Upper lobe of left lung (tissue), 6 donors: ENCODE measurements around the gene C2CD4D. TPM values are rescaled to one million over a fixed set of nuclear protein-coding genes. Genes with fewer than 3 reads are reported as not detected.
A peak's percentile ranks its signal among the peaks of the same experiment; 100 is the strongest.

ENCODE experiments used
- ATAC-seq, 2 donors: fragments of 200-7000 bp; cut with Tn5 transposase; one replicate each; pipeline ENCODE4 v1.9.1; 2022; ENCODE audit warnings: mild to moderate bottlenecking in 2 of 2, moderate library complexity in 2 of 2; ENCODE audit not compliant: low FRiP score in 2 of 2
- DNase-seq, 2 donors: peaks; one replicate each; pipeline ENCODE4 v3.0.0-alpha.2; 2019 to 2020
- H3K27ac ChIP-seq, 4 donors: fragments of 200-600 bp; sonication (generic); one replicate each; pipeline ENCODE4 v1.5.1; 2016 to 2019
- H3K27me3 ChIP-seq, 4 donors: fragments of 200-600 bp; sonication (generic); one replicate each; pipeline ENCODE4 v1.5.1; 2017 to 2019
- H3K36me3 ChIP-seq, 4 donors: fragments of 200-600 bp; sonication (generic); one replicate each; pipeline ENCODE4 v1.5.1; 2016 to 2019
- H3K4me1 ChIP-seq, 4 donors: fragments of 200-600 bp; sonication (generic); one replicate each; pipeline ENCODE4 v1.5.1; 2018 to 2019
- H3K4me3 ChIP-seq, 4 donors: fragments of 200-600 bp; sonication (generic); one replicate each; pipeline ENCODE4 v1.5.1; 2017 to 2019; ENCODE audit warnings: mild to moderate bottlenecking in 2 of 4, moderate library complexity in 1 of 4
- H3K9me3 ChIP-seq, 4 donors: fragments of 200-600 bp; sonication (generic); one replicate each; pipeline ENCODE4 v1.5.1; 2018 to 2019
- CTCF ChIP-seq, 6 experiments: fragments of 450-650 bp in 4 of 6; fragments of 200-600 bp in 2 of 6; sonication (generic) in 2 of 6; IDR thresholded peaks; one replicate each; pipeline ENCODE4 v1.5.1; 2016 to 2019; ENCODE audit warnings: antibody characterized with exemption in 6 of 6
- EP300 ChIP-seq, 4 donors: sonication (generic); formaldehyde crosslinking; IDR thresholded peaks; one replicate each; pipeline ENCODE4 v1.5.1; 2017; ENCODE audit warnings: antibody characterized with exemption in 4 of 4, control low read depth in 2 of 4
- POLR2A ChIP-seq, 4 donors: fragments of 450-650 bp; IDR thresholded peaks; one replicate each; pipeline ENCODE4 v1.5.1; 2016 to 2017; ENCODE audit warnings: antibody characterized with exemption in 4 of 4, mild to moderate bottlenecking in 2 of 4
- POLR2AphosphoS5 ChIP-seq, 2 donors: sonication (generic); formaldehyde crosslinking; IDR thresholded peaks; one replicate each; pipeline ENCODE4 v1.5.1; 2017; ENCODE audit warnings: antibody characterized with exemption in 2 of 2
- WGBS, 2 donors: methylation state at CpG; one replicate each; pipeline ENCODE4 v1.1.5; 2017 to 2018; 5-methylcytosine and 5-hydroxymethylcytosine counted together
- total RNA-seq, 6 donors: library from RNA; depleted of rRNA in 4 of 6; stranded (reverse); fragments of >200 nt in 4 of 6; gene quantifications; one replicate each; pipeline versions ENCODE4 v1.1.0 to v1.2.1, GENCODE V29; 2016 to 2021
- donor health status: DM: no; HTN: no; CAD: no; lungs with moderate emphysema.
- donor health status: DM: no; HTN: yes; CAD: no; lungs with severe emphysema.

The C2CD4D gene
- total RNA-seq, 6 donors from 2014 or later: 0.29 to 3.6 (median 0.78) TPM; not detected in 2

GRCh38 chr1:151822404-151822803 lies 17.2 kb downstream of the C2CD4D start:
- DNase-seq: no peak
- Histone ChIP-seq H3K4me1 (peaks cover 0 to 13% (median 2%) of the 10 kb centered on the region in 4 donors), H3K27ac (no peak overlapping the region), H3K36me3 (no peaks in the 10 kb centered on the region), H3K9me3 (no peaks in the 10 kb centered on the region), H3K4me3 (no peak overlapping the region), H3K27me3 (no peaks in the 10 kb centered on the region)
- TF ChIP-seq POLR2AphosphoS5 (IDR thresholded peaks at IDR 0.05) (no peak), EP300 (IDR thresholded peaks at IDR 0.05) (no peak), POLR2A (IDR thresholded peaks at IDR 0.05) (no peak), CTCF (IDR thresholded peaks at IDR 0.05) (no peak)
- WGBS, 2 donors: 52 to 70% methylated on average over 6 to 7 of the region's 7 CpGs
- ATAC-seq: no peak

- ATAC-seq (no peak), DNase-seq (peak in 1 of 2 donors; percentile 37)
- no peak for TF ChIP-seq EP300 (IDR thresholded peaks at IDR 0.05)
- TF ChIP-seq POLR2AphosphoS5 (IDR thresholded peaks at IDR 0.05): no peak
- no peak for TF ChIP-seq POLR2A (IDR thresholded peaks at IDR 0.05)
Measured at GRCh38 chr1:151820940-151821339, 18.7 kb downstream of the C2CD4D start.

GRCh38 chr1:151819976-151820623 lies 19.5 kb downstream of the C2CD4D start:
- 72 to 74% methylated on average over 7 of the region's 7 CpGs for WGBS, 2 donors
- Histone ChIP-seq H3K36me3 (no peaks in the 10 kb centered on the region), H3K9me3 (no peaks in the 10 kb centered on the region), H3K27me3 (no peaks in the 10 kb centered on the region), H3K27ac (no peak overlapping the region), H3K4me1 (peaks cover 0 to 13% (median 2%) of the 10 kb centered on the region in 4 donors), H3K4me3 (no peak overlapping the region)
- ATAC-seq: no peak
- DNase-seq: peak in 1 of 2 donors; percentile 57
- TF ChIP-seq POLR2A (IDR thresholded peaks at IDR 0.05) (no peak), CTCF (IDR thresholded peaks at IDR 0.05) (no peak), EP300 (IDR thresholded peaks at IDR 0.05) (no peak), POLR2AphosphoS5 (IDR thresholded peaks at IDR 0.05) (no peak)

More at GRCh38 chr1:151820940-151821339, 18.7 kb downstream of the C2CD4D start:
- Histone ChIP-seq H3K27me3 (no peaks in the 10 kb centered on the region), H3K4me1 (peaks cover 0 to 13% (median 2%) of the 10 kb centered on the region in 4 donors), H3K9me3 (no peaks in the 10 kb centered on the region), H3K36me3 (no peaks in the 10 kb centered on the region), H3K27ac (no peak overlapping the region), H3K4me3 (no peak overlapping the region)
- 10 to 18% methylated on average over 2 of the region's 2 CpGs for WGBS, 2 donors

- Histone ChIP-seq H3K27ac (no peak overlapping the region), H3K9me3 (no peaks in the 10 kb centered on the region), H3K4me1 (peaks cover 0 to 13% (median 2%) of the 10 kb centered on the region in 4 donors), H3K36me3 (no peaks in the 10 kb centered on the region), H3K4me3 (no peak overlapping the region), H3K27me3 (no peaks in the 10 kb centered on the region)
- no peak for TF ChIP-seq POLR2A (IDR thresholded peaks at IDR 0.05)
- no peak for TF ChIP-seq CTCF (IDR thresholded peaks at IDR 0.05)
- TF ChIP-seq POLR2AphosphoS5 (IDR thresholded peaks at IDR 0.05): no peak
- no peak for TF ChIP-seq EP300 (IDR thresholded peaks at IDR 0.05)
- WGBS, 2 donors: 82 to 84% methylated on average over 11 to 12 of the region's 12 CpGs
- no peak for ATAC-seq
- DNase-seq: no peak
Measured at GRCh38 chr1:151819227-151819835, 20.3 kb downstream of the C2CD4D start.

GRCh38 chr1:151817353-151817730 lies 22.3 kb downstream of the C2CD4D start:
- Histone ChIP-seq H3K27ac (no peak overlapping the region), H3K36me3 (peaks cover 0 to 3% (median 0%) of the 10 kb centered on the region in 4 donors), H3K4me1 (peaks cover 0 to 13% (median 2%) of the 10 kb centered on the region in 4 donors), H3K9me3 (no peaks in the 10 kb centered on the region), H3K4me3 (no peak overlapping the region), H3K27me3 (no peaks in the 10 kb centered on the region)
- no peak for TF ChIP-seq CTCF (IDR thresholded peaks at IDR 0.05)
- no peak for TF ChIP-seq EP300 (IDR thresholded peaks at IDR 0.05)
- TF ChIP-seq POLR2A (IDR thresholded peaks at IDR 0.05): no peak
- TF ChIP-seq POLR2AphosphoS5 (IDR thresholded peaks at IDR 0.05): no peak
- ATAC-seq: no peak
- 66 to 74% methylated on average over 6 to 7 of the region's 7 CpGs for WGBS, 2 donors
- DNase-seq: no peak
